Measurements from ENCODE around the gene IREB2.
A peak's percentile ranks its signal among the peaks of the same experiment; 100 is the strongest.

IREB2 gene, protein sequence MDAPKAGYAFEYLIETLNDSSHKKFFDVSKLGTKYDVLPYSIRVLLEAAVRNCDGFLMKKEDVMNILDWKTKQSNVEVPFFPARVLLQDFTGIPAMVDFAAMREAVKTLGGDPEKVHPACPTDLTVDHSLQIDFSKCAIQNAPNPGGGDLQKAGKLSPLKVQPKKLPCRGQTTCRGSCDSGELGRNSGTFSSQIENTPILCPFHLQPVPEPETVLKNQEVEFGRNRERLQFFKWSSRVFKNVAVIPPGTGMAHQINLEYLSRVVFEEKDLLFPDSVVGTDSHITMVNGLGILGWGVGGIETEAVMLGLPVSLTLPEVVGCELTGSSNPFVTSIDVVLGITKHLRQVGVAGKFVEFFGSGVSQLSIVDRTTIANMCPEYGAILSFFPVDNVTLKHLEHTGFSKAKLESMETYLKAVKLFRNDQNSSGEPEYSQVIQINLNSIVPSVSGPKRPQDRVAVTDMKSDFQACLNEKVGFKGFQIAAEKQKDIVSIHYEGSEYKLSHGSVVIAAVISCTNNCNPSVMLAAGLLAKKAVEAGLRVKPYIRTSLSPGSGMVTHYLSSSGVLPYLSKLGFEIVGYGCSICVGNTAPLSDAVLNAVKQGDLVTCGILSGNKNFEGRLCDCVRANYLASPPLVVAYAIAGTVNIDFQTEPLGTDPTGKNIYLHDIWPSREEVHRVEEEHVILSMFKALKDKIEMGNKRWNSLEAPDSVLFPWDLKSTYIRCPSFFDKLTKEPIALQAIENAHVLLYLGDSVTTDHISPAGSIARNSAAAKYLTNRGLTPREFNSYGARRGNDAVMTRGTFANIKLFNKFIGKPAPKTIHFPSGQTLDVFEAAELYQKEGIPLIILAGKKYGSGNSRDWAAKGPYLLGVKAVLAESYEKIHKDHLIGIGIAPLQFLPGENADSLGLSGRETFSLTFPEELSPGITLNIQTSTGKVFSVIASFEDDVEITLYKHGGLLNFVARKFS

GRCh38 chr15:78437762-78438618 is at the start of gene IREB2:
Gene IREB2, plus strand, starts transcription at chr15:78438216. Its CDS starts 122 bp downstream, at chr15:78438338.
- DNase-seq (ENCODE audit: extremely low read depth, low read depth), result peak; percentile 96

DNA sequence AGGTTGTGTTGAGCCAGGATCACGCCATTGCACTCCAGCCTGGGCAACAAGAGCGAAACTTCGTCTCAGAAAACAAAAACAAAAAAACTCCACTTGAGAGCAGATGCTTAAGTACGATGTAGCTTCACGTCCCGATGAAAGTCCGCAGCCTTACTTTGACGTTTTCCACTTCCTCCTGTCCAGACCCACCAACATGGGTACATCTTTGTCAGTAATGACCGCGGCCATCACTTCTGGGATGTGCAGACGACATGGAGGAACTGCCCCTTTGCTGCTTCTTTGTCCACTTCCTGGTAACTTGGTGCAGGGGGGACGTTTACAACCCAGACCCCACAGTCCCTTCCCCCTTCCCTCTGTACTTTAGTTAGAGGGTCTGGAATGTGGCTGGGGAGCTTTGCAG is 49.2 kb upstream of the IREB2 start:
- DNase-seq (ENCODE audit: extremely low read depth, low read depth), result no peak

More at GRCh38 chr15:78437762-78438618, at the start of gene IREB2:
- TF ChIP-seq, protein P1, sequence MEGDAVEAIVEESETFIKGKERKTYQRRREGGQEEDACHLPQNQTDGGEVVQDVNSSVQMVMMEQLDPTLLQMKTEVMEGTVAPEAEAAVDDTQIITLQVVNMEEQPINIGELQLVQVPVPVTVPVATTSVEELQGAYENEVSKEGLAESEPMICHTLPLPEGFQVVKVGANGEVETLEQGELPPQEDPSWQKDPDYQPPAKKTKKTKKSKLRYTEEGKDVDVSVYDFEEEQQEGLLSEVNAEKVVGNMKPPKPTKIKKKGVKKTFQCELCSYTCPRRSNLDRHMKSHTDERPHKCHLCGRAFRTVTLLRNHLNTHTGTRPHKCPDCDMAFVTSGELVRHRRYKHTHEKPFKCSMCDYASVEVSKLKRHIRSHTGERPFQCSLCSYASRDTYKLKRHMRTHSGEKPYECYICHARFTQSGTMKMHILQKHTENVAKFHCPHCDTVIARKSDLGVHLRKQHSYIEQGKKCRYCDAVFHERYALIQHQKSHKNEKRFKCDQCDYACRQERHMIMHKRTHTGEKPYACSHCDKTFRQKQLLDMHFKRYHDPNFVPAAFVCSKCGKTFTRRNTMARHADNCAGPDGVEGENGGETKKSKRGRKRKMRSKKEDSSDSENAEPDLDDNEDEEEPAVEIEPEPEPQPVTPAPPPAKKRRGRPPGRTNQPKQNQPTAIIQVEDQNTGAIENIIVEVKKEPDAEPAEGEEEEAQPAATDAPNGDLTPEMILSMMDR (IDR thresholded peaks at IDR 0.05; ENCODE audit: low read depth, low read length), result no peak

DNA sequence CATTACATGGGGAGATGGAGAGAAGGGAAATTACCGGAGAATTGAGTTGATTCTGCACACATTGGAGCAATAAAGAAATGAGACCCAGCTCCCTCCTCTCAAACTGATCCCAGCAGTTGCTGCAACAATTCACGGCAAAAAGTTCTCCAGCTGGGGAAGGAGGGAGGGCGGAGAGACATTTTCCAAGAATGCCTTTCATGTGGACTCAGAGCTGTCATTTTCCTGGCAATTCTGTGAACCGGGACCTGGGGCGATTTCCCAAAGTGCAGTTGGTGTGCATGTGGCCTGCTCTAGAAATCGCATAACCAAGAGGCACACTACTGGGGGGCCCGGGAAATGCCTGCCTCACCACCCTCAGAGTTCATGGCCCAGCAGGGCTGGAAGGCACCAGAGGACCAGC is 48.7 kb upstream of the IREB2 start:
- TF ChIP-seq, protein P1 (IDR thresholded peaks at IDR 0.05; ENCODE audit: low read depth, low read length), result no peak
- peak; percentile 69 for DNase-seq (ENCODE audit: extremely low read depth, low read depth)

More for the DNA sequence above, 49.2 kb upstream of the IREB2 start:
- TF ChIP-seq, protein P1 (IDR thresholded peaks at IDR 0.05; ENCODE audit: low read depth, low read length), result no peak

DNA sequence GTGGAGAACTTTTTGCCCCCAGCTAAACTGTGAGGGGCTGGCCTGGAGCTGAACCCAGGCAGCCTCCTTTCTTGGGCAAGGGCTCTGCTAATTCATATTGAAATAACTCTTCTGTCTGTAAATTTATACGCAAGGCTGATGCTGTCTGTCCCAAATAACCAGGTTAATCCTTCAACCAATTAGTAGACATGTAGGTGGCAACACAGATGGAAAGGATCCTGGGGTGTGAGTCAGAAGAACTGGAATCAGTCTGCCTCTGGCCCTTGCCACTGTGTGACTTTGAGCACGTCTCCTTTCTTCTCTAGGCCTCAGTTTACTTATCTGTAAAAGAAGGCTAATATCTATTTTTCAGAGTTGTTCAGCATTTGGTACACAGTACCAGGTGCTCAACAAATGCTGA is 48.3 kb upstream of the IREB2 start:
- no peak for DNase-seq (ENCODE audit: extremely low read depth, low read depth)
- TF ChIP-seq, protein P1 (IDR thresholded peaks at IDR 0.05; ENCODE audit: low read depth, low read length), result no peak

DNA sequence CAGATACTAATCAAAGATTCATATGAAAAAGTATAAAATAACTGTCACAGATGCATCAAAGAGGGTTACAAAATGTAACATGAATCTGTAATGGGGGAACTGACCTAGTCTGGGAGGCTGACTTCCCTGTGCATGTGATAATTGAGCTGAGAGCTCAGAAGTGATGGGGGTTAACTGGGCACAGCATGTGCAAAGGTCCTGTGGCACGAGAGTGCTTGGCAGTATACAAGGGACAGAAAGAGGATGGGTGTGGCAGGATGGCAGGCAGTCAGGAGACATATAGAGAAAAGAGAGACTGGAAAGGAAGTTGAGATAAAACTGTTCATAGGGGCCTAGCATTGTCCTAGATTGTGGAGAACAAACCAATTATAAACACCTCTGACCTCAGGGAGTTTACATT is 47.8 kb upstream of the IREB2 start:
- DNase-seq (ENCODE audit: extremely low read depth, low read depth), result no peak
- TF ChIP-seq, protein P1 (IDR thresholded peaks at IDR 0.05; ENCODE audit: low read depth, low read length), result no peak

DNA sequence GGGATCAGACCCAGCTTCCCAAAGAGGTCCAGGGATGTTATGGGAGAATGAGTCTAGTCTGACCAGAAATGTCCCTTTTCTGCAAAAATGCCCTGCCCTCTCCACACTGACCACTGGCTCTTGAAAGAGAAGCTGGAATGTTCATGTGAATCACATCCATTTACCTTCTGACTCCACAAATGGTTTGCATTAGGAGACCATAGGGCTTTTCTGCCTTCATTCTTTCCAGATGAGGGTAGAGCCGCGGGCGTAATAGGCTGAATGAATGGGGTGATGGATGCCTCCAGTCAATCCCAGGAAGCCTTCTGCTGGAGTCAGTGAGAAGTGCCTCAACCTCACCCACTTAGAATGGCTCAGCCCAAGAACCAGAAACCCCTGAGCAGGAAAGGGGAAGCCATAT is 47.2 kb upstream of the IREB2 start:
- DNase-seq (ENCODE audit: extremely low read depth, low read depth), result peak; percentile 65
- TF ChIP-seq, protein P1 (IDR thresholded peaks at IDR 0.05; ENCODE audit: low read depth, low read length), result peak; percentile 4; the same call in 1 of the 2 replicates
